ENCODE measurements around the gene VPS51. TPM values are rescaled to one million over a fixed set of nuclear protein-coding genes. Genes with fewer than 3 reads are reported as not detected.
A peak's percentile ranks its signal among the peaks of the same experiment; 100 is the strongest.
"Not testable (repeated sequence)": the region's sequence is repeated elsewhere in the genome, so short reads cannot be mapped to it uniquely, and the experiment has no call there.

Gene VPS51
- total RNA-seq, 1 donor from 2014 or later: 190 TPM

- not testable (repeated sequence) for DNase-seq (ENCODE audit: low read depth, low spot score)
These were observed 23.1 kb downstream of the VPS51 start for GRCh38 chr11:65118891-65119669.

GRCh38 chr11:65119670-65119995, 23.6 kb downstream of the VPS51 start:
- no peak for DNase-seq (ENCODE audit: low read depth, low spot score)

DNA sequence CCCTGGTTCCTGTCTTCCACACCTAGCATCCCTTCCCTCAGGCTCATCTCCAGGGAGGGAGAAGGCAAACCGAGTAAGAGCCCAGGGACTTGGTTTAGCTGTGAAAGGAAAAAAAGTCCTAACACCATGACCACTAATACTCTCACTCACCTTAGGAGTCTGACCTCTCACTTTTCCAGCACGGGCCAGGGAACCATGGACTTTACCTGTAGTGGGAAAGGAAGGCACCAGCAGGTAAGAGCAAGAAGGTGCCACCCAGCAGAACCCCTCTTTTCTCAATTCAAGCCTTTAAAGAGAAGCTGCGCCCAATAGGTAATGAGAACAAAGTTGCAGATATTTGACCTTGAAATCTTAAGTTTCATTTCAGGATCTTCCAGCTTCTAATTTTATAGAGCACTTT, 24.8 kb downstream of the VPS51 start:
- no peak for DNase-seq (ENCODE audit: low read depth, low spot score)

DNA sequence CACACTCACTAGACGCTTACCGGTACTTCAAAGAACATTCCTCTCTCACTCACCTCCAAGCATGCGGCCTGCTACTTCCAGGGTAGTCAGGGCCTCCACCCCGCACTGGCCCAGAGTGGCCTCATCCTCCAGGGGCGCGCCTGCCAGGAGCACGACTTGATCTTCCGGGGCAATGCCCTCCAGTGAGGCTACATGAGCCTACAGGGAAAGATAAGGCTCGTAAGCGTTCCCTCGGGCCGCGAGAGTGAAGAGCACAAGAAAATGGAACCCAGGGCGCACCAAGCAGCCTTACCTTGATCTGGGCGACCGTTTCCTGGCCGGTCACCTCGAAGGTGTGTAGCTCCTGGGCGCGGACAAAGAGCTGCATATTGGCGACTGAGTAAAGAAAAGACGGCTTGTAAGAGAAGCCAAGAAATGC, 25.4 kb downstream of the VPS51 start:
- no peak for DNase-seq (ENCODE audit: low read depth, low spot score)

- DNase-seq (ENCODE audit: low read depth, low spot score): peak; percentile 93
These were observed 26.1 kb downstream of the VPS51 start, which contains the start of the genes FAU and MRPL49 for GRCh38 chr11:65121865-65122696. FAU (minus strand) TSS chr11:65122134; CDS start chr11:65121813, 321 bp downstream. MRPL49 (plus strand) TSS chr11:65122321; CDS start chr11:65122347, 26 bp downstream.

DNA sequence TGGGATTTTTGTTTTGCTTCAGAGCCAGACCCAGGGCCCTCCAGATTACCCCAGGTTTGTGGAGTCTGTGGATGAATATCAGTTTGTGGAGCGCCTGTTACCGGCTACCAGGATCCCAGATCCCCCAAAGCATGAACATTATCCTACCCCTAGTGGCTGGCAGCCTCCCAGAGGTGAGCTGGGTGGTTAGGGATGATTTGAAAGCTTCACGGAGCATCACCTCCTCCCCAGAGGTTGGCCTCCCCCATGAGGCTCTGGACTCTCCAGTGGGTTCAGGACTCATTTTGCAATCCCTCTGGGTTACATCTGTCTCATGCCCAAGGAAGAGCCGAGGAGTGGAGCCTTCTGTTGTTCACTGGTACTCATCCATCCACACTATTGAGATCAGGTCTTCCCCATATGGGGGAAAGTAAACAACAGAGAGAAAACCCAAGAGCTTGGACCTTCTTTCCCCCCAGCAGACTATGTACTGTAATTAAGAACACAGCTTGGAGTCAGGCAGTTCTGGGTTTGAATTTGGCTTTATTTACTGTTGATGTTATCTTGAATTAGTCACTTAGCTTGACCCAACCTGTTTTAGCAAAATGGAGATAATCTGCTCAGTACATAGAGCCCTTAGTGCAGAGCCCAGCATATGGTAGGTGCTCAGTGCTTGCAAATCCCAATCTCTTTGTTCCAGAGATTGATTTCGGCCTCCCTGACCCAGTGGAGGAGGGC, 28.6 kb downstream of the VPS51 start:
- DNase-seq (ENCODE audit: low read depth, low spot score): no peak

DNA sequence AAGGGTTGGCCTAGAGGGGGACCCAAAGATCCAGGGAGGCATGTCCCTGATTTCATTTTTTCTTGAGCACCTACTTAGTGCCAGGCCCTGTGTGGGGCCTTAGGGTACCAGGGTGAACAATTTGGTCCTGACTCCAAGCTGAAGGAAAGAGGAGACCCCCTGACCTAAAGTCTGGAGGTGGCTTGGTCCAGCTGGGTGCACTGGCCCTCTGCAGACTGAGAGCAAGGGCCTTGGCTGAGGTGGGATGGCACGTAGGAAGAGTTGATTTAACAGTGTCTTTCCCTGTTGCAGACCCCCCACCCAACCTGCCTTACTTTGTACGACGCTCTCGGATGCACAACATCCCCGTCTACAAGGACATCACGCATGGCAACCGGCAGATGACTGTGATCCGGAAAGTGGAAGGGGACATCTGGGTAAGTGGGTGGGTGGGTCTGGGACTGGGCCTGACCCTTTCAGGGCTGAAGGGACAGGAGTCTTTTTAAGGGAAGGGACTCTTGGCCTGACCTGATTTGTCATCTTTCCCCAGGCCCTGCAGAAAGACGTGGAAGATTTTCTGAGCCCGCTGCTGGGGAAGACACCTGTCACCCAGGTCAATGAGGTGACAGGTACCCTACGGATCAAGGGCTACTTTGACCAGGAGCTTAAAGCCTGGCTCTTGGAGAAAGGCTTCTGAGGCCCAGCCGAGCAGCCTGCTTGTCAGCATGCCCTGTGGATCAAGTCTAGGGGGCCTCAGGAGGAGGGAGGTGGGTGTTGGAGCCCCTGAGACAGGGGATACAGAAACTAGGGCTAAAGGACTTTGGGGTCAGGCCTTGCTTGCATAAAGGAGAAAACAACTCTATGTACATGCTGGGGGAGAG, 29.4 kb downstream of the VPS51 start:
- no peak for DNase-seq (ENCODE audit: low read depth, low spot score)

- DNase-seq (ENCODE audit: low read depth, low spot score): no peak
These were observed 30.7 kb downstream of the VPS51 start for GRCh38 chr11:65126624-65127274.

- DNase-seq (ENCODE audit: low read depth, low spot score): no peak
These were observed 31.6 kb downstream of the VPS51 start for GRCh38 chr11:65127473-65128181.

GRCh38 chr11:65128182-65129145, 32.5 kb downstream of the VPS51 start:
- no peak for DNase-seq (ENCODE audit: low read depth, low spot score)

- DNase-seq (ENCODE audit: low read depth, low spot score): no peak
These were observed 33.8 kb downstream of the VPS51 start for GRCh38 chr11:65129649-65130441.

DNA sequence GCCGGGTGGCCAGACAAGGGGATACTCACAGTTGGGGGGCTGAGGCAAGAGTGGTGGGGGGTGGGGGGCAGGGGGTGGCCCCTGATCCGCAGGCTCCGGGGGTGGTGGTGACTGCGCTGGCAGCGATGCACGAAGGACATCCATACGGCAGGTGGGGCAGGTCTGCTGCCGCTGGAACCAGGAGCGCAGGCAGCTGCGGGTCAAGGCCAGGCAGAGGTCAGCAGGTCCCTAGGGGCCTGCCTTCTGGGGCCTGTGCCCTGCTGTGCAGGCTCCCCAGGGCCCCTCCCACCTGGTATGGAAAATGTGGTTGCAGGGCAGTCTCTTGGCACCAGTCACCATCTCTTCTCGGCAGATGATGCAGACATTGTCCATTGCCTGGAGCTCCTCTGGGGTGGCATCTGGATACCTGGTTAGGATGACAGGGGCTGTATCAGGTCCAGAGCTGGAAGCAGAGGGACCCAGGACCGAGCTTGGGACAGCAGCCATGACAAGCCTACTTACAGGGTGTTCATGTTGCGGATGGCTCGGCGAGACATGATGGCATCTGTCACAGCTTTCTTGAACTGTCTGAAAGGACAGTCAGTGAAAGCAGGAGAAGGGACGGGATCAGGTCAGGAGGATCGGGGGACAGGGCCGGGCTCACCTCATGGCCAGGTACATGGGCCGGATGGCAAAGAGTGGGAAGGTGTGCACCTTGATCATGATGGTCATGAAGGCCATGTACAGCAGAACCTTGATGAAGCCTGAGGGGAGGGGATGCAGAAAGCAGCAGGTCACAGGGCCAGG, 34.8 kb downstream of the VPS51 start:
- no peak for DNase-seq (ENCODE audit: low read depth, low spot score)

DNA sequence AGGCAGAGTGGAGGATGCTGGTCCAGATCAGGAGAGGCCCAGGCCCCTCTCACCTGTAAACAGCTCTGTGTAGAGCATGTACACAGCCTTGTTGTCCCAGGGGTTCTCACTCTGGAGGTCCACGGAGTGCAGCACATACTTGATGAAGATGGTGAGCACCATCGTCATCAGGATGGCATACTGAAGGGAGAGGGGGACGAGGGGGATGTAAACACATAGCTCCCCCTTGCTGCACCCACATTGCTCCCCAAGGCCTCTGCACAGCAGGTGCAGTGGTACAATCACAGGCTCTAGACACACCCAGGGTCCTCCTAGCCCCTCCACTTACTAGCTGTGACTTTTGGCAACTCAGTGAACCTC, 35.4 kb downstream of the VPS51 start:
- no peak for DNase-seq (ENCODE audit: low read depth, low spot score)

GRCh38 chr11:65131895-65132237, 35.9 kb downstream of the VPS51 start:
- DNase-seq (ENCODE audit: low read depth, low spot score): no peak

- no peak for DNase-seq (ENCODE audit: low read depth, low spot score)
These were observed 36.4 kb downstream of the VPS51 start for GRCh38 chr11:65132238-65132987.

- DNase-seq (ENCODE audit: low read depth, low spot score): no peak
These were observed 37.1 kb downstream of the VPS51 start for GRCh38 chr11:65132988-65133700.
